Suprapubic skin (tissue), 4 donors: ENCODE measurements around the gene ITPRIP.

Source experiments
- EP300 ChIP-seq: sonication (generic); formaldehyde crosslinking; IDR thresholded peaks from one replicate; pipeline ENCODE4 v1.6.1; 2017; ENCODE audit warnings: antibody characterized with exemption
- POLR2A ChIP-seq, 2 donors: fragments of 450-650 bp; IDR thresholded peaks; one replicate each; pipeline ENCODE4 v1.6.1; 2017; ENCODE audit warnings: antibody characterized with exemption in 2 of 2, mild to moderate bottlenecking in 2 of 2, moderate library complexity in 2 of 2
- POLR2AphosphoS5 ChIP-seq, 3 donors: sonication (generic); formaldehyde crosslinking; IDR thresholded peaks; one replicate each; pipeline ENCODE4 v1.6.1; 2017; ENCODE audit warnings: antibody characterized with exemption in 3 of 3
- TF ChIP-seq, protein P1 (sequence below), 2 donors: fragments of 200-600 bp in 1 of 2; fragments of 450-650 bp in 1 of 2; sonication (generic) in 1 of 2; IDR thresholded peaks; one replicate each; pipeline ENCODE4 v1.5.1; 2016 to 2019; ENCODE audit warnings: antibody characterized with exemption in 2 of 2, mild to moderate bottlenecking in 1 of 2, moderate library complexity in 1 of 2

- no peak for TF ChIP-seq POLR2A (IDR thresholded peaks at IDR 0.05)
- no peak for TF ChIP-seq EP300
- TF ChIP-seq, protein P1, sequence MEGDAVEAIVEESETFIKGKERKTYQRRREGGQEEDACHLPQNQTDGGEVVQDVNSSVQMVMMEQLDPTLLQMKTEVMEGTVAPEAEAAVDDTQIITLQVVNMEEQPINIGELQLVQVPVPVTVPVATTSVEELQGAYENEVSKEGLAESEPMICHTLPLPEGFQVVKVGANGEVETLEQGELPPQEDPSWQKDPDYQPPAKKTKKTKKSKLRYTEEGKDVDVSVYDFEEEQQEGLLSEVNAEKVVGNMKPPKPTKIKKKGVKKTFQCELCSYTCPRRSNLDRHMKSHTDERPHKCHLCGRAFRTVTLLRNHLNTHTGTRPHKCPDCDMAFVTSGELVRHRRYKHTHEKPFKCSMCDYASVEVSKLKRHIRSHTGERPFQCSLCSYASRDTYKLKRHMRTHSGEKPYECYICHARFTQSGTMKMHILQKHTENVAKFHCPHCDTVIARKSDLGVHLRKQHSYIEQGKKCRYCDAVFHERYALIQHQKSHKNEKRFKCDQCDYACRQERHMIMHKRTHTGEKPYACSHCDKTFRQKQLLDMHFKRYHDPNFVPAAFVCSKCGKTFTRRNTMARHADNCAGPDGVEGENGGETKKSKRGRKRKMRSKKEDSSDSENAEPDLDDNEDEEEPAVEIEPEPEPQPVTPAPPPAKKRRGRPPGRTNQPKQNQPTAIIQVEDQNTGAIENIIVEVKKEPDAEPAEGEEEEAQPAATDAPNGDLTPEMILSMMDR (IDR thresholded peaks at IDR 0.05): no peak
- no peak for TF ChIP-seq POLR2AphosphoS5 (IDR thresholded peaks at IDR 0.05)
Measured at GRCh38 chr10:104340641-104341040, 2.4 kb upstream of the ITPRIP start.
